K562 (cell line): ENCODE data around the gene RLIM. TPM values are rescaled to one million over a fixed set of nuclear protein-coding genes. Genes with fewer than 3 reads are reported as not detected.
A peak's percentile ranks its signal among the peaks of the same experiment; 100 is the strongest.

Experiments used
- ATAC-seq: fragments of 200-7000 bp; cut with Tn5 transposase; 3 replicates; pipeline ENCODE4 v1.9.1; 2020; ENCODE audit warnings: moderate library complexity
- BruUV-seq: library from RNA; stranded (reverse); fragments of 400-500 nt; replicated peaks from 2 replicates; lab custom pipeline; 2021; lab: Mats Ljungman, UMichigan
- CTCF ChIA-PET: fragments of 300-600 bp; formaldehyde crosslinking; extraction: SDS; loops from one replicate; lab custom pipeline; 2021; ENCODE audit warnings: low intra/inter-chr PET ratio; lab: Yijun Ruan, JAX
- POLR2A ChIA-PET: fragments of 300-600, 350-650 bp; sonication (Branson Sonifier 250); formaldehyde crosslinking; extraction: SDS; loops from one replicate; lab custom pipeline; 2021; ENCODE audit warnings: antibody characterized with exemption, inconsistent platforms; lab: Yijun Ruan, JAX
- DNase-seq, 4 experiments: peaks; one replicate each; pipeline versions ENCODE4 v3.0.0 to v3.0.0-alpha.2; 2011 to 2018; ENCODE audit warnings: low spot score in 3 of 4, mixed read lengths in 3 of 4; ENCODE audit errors: extremely low read depth in 1 of 4
- FAIRE-seq: peaks from 2 replicates; lab custom pipeline; 2011; peaks lifted over from hg19 to GRCh38; lab: Jason Lieb, UNC
- H2AFZ ChIP-seq: 2 replicates; pipeline ENCODE4 v1.6.0; 2011; ENCODE audit warnings: low read depth, low read length, control low read depth, inconsistent platforms
- H3K27ac ChIP-seq: fragments of 200-600 bp; 3 replicates; pipeline ENCODE4 v1.8.0; 2011; ENCODE audit warnings: low read depth, mild to moderate bottlenecking, control low read depth, inconsistent platforms, low read length, moderate library complexity, mixed read lengths; ENCODE audit errors: extremely low read depth
- H3K27me3 ChIP-seq, 2 experiments: fragments of 300-600 bp in 1 of 2; 2 replicates in 1 of 2; 3 replicates in 1 of 2; pipeline versions ENCODE4 v1.6.0 to v1.8.0; 2011; ENCODE audit warnings: inconsistent platforms in 2 of 2, low read length in 2 of 2, mild to moderate bottlenecking in 1 of 2, mixed read lengths in 1 of 2, moderate library complexity in 1 of 2; ENCODE audit not compliant: control insufficient read depth in 2 of 2, insufficient read depth in 2 of 2
- H3K36me3 ChIP-seq: fragments of 300-600 bp; 3 replicates; pipeline ENCODE4 v1.8.0; 2011; ENCODE audit warnings: mild to moderate bottlenecking, low read length, inconsistent platforms; ENCODE audit not compliant: control insufficient read depth, insufficient read depth
- H3K4me1 ChIP-seq, 2 experiments: fragments of 200-600 bp in 1 of 2; replicated peaks in 1 of 2; 2 replicates in 1 of 2; 3 replicates in 1 of 2; pipeline versions ENCODE4 v1.5.1 to v1.8.0; 2011; ENCODE audit warnings: inconsistent platforms in 2 of 2, low read length in 2 of 2, mild to moderate bottlenecking in 1 of 2, mixed read lengths in 1 of 2, moderate library complexity in 1 of 2; ENCODE audit not compliant: control insufficient read depth in 2 of 2, insufficient read depth in 2 of 2
- H3K4me2 ChIP-seq: 2 replicates; pipeline ENCODE4 v1.6.1; 2011; ENCODE audit warnings: low read length, control low read depth, inconsistent platforms, mixed read lengths; ENCODE audit not compliant: insufficient read depth
- H3K4me3 ChIP-seq: fragments of 200-600 bp; sonication (generic), shearing (Covaris generic); 2 replicates; pipeline ENCODE4 v1.5.1; 2016; ENCODE audit warnings: control low read depth, inconsistent platforms
- H3K79me2 ChIP-seq: fragments of 200-600 bp; 3 replicates; pipeline ENCODE4 v1.8.0; 2011; ENCODE audit warnings: low read length, inconsistent platforms; ENCODE audit not compliant: control insufficient read depth, insufficient read depth
- H3K9ac ChIP-seq, 2 experiments: 2 replicates each; pipeline versions ENCODE4 v1.6.0 to v1.6.1; 2011; ENCODE audit warnings: low read depth in 2 of 2, low read length in 2 of 2, control low read depth in 1 of 2, inconsistent platforms in 1 of 2, mild to moderate bottlenecking in 1 of 2, mixed read lengths in 1 of 2; ENCODE audit not compliant: insufficient read depth in 1 of 2
- H3K9me1 ChIP-seq: one replicate; pipeline ENCODE4 v1.6.0; 2011; ENCODE audit warnings: inconsistent platforms, mild to moderate bottlenecking, low read length, moderate library complexity; ENCODE audit not compliant: control insufficient read depth, insufficient read depth
- H3K9me3 ChIP-seq: replicated peaks from 2 replicates; pipeline ENCODE4 v1.5.1; 2011; ENCODE audit warnings: low read depth, low read length, inconsistent platforms; ENCODE audit not compliant: control insufficient read depth, insufficient read depth
- H4K20me1 ChIP-seq: replicated peaks from 2 replicates; pipeline ENCODE4 v1.6.1; 2011; ENCODE audit warnings: low read length, inconsistent platforms, mixed read lengths; ENCODE audit not compliant: control insufficient read depth, insufficient read depth
- BDP1 ChIP-seq: IDR thresholded peaks from 3 replicates; pipeline ENCODE4 v1.6.1; 2011; ENCODE audit not compliant: insufficient read length, insufficient read depth
- EP400 ChIP-seq: fragments of 450-650 bp; IDR thresholded peaks from 2 replicates; pipeline ENCODE4 v1.6.1; 2017; ENCODE audit warnings: antibody characterized with exemption, mild to moderate bottlenecking, moderate library complexity
- HNRNPLL ChIP-seq: fragments of 200-400 bp; formaldehyde crosslinking; IDR thresholded peaks from 2 replicates; pipeline ENCODE4 v1.6.1; 2017; ENCODE audit warnings: low read length, low read depth, mild to moderate bottlenecking; ENCODE audit not compliant: poor library complexity, severe bottlenecking
- KDM1A ChIP-seq, 2 experiments: fragments of 450-650 bp; IDR thresholded peaks; 2 replicates each; pipeline ENCODE4 v1.6.1; 2016; ENCODE audit warnings: mild to moderate bottlenecking in 2 of 2
- L3MBTL2 ChIP-seq: fragments of 450-650 bp; IDR thresholded peaks from 2 replicates; pipeline ENCODE4 v1.6.1; 2016; ENCODE audit warnings: mild to moderate bottlenecking, moderate library complexity
- RBM25 ChIP-seq: fragments of 200-400 bp; formaldehyde crosslinking; IDR thresholded peaks from 2 replicates; pipeline ENCODE4 v1.6.1; 2018; ENCODE audit warnings: low read length, low read depth, moderate library complexity; ENCODE audit not compliant: severe bottlenecking
- TCF3 ChIP-seq: sonication (generic); formaldehyde crosslinking; IDR thresholded peaks from 2 replicates; pipeline ENCODE4 v1.4.0; 2020; ENCODE audit warnings: mild to moderate bottlenecking, missing genetic modification reagents
- YBX1 ChIP-seq: fragments of 450-650 bp; IDR thresholded peaks from 2 replicates; pipeline ENCODE4 v1.7.1; 2016; ENCODE audit warnings: mild to moderate bottlenecking
- YY1 ChIP-seq, 3 experiments: IDR thresholded peaks; 2 replicates each; pipeline ENCODE4 v1.6.1; 2011; ENCODE audit warnings: low read length in 2 of 3, mild to moderate bottlenecking in 2 of 3, moderate library complexity in 2 of 3, borderline replicate concordance in 1 of 3, control low read depth in 1 of 3, low read depth in 1 of 3; ENCODE audit not compliant: insufficient read depth in 3 of 3, insufficient replicate concordance in 2 of 3, control insufficient read depth in 1 of 3, insufficient read length in 1 of 3; ENCODE audit errors: extremely low read depth in 1 of 3
- ZNF134 ChIP-seq: fragments of 250-450 bp; sonication (Bioruptor Pico); conservative IDR thresholded peaks from 2 replicates; pipeline ENCODE4 v1.4.0; 2020
- ZNF239 ChIP-seq: fragments of 250-450 bp; sonication (Bioruptor Pico); IDR thresholded peaks from 2 replicates; pipeline ENCODE4 v1.4.0; 2020; ENCODE audit warnings: mild to moderate bottlenecking
- WGBS: fragments of 100-300 bp; shearing (Covaris generic); methylation state at CpG from one replicate; pipeline ENCODE4 v1.1.6; 2016; ENCODE audit warnings: low coverage, mixed read lengths; ENCODE audit not compliant: insufficient coverage; ENCODE audit errors: missing lambda C conversion rate; 5-methylcytosine and 5-hydroxymethylcytosine counted together
- in situ Hi-C: fragments of 300-500 bp; cut with MboI; formaldehyde crosslinking; loops from 4 replicates; pipeline ENCODE4 v1.15.0; 2018; ENCODE audit warnings: inconsistent platforms, mixed read lengths
- intact Hi-C: fragments of 100-400 bp; cut with micrococcal nuclease; formaldehyde crosslinking; loops from 2 replicates; pipeline ENCODE4 v1.14.2; 2022
- polyA plus RNA-seq, 8 experiments: library from polyadenylated mRNA; depleted of rRNA in 4 of 8; stranded (reverse) in 5 of 8; unstranded in 3 of 8; fragments of >200 nt; fragmentation: Nextera tagmentation in 2 of 8; fragmentation: Illumina TruSeq in 1 of 8; extraction: Ambion mirVana in 2 of 8; extraction: Trizol in 1 of 8; gene quantifications; 2 replicates each; pipeline versions ENCODE4 v1.2.1 to v1.2.3, GENCODE V29; 2011 to 2014; ENCODE audit warnings: inconsistent platforms in 1 of 8, missing spikeins in 1 of 8
- total RNA-seq, 7 experiments: library from RNA; depleted of rRNA in 6 of 7; stranded (reverse); fragments of >200 nt in 6 of 7; fragmentation: Illumina TruSeq in 2 of 7; extraction: Trizol in 2 of 7; gene quantifications; 2 replicates each; pipeline versions ENCODE4 v1.2.1 to v1.2.3, GENCODE V29; 2011 to 2021; ENCODE audit warnings: low replicate concordance in 1 of 7
- TF ChIP-seq, protein P1 (sequence below): fragments of 250-450 bp; sonication (Bioruptor Pico); IDR thresholded peaks from 2 replicates; pipeline ENCODE4 v1.5.0; 2020; ENCODE audit warnings: mild to moderate bottlenecking, borderline replicate concordance
- TF ChIP-seq, protein P2 (sequence below): IDR thresholded peaks from 2 replicates; pipeline ENCODE4 v1.6.1; 2011; ENCODE audit warnings: borderline replicate concordance, low read depth, mild to moderate bottlenecking, moderate library complexity, low read length; ENCODE audit not compliant: insufficient read depth, poor library complexity, severe bottlenecking
- TF ChIP-seq, protein P3 (sequence below): fragments of 250-450 bp; sonication (Bioruptor Pico); IDR thresholded peaks from 2 replicates; pipeline ENCODE4 v1.4.0; 2020; ENCODE audit warnings: mild to moderate bottlenecking, moderate library complexity

The RLIM gene
- total and polyA plus RNA-seq, 9 of the 15 experiments (the other 6 are each of a cell fraction or from before 2014, with no cell fraction given), result 4.2 to 31.4 (median 14.9) TPM

DNA sequence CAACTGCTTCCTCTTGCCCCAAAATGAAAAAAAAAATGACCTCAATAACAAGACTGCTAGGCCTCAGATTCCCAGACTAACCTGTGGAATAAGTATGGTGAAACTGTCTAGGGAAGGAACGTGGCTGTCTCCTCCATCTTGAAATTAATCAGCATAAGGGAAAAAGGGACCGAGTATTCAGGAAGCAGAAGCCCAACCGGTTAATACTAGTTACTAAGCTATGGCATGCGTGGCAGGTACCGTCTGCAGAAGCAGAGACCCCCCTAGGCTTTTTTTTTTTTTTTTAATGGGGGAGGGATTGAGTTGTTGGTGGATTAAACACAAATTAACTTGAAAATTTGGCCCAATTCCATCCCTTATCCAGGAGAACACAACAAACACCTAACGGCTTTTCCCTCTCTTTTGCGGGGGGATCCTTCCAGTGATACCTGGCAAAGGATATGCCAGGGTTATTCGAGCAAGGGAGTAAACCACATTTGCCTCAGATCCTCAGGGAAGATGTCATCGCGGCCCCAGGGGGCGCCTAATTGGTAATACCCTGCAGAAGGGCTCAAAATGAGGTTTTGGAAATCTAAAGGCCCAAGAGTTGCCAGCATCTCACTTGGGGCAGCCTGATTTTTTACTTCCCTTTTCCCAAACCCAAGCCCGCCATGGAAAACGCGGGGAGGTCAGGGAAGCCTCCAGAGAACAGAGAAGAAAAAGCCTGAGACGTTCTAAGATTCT lies 893 bp downstream of the RLIM start:
- BruUV-seq, result no TSS peak
- ATAC-seq, result peak; percentile 39
- no peak for FAIRE-seq
- no peaks in the 10 kb centered on the region for H3K27me3 ChIP-seq
- H4K20me1 ChIP-seq, result no peaks in the 10 kb centered on the region
- peaks cover 0 to 7% of the 10 kb centered on the region in 2 experiments; a peak in 2 of 5 replicates for H3K4me1 ChIP-seq
- no peak overlapping the region for H2AFZ ChIP-seq
- 0% methylated on average over 12 of the region's 15 CpGs for WGBS
- ChIA-PET CTCF (no interaction called here), POLR2A (no interaction called here)
- no peaks in the 10 kb centered on the region for H3K9me3 ChIP-seq
- intact Hi-C loops, result no loop called here
- H3K79me2 ChIP-seq, result peaks cover 56% of the 10 kb centered on the region
- peak; percentile 11 to 21 (median 12) for DNase-seq
- H3K4me3 ChIP-seq, result peak overlapping the region; percentile 64
- in situ Hi-C loops, result no loop called here
- peaks cover 25% of the 10 kb centered on the region for H3K36me3 ChIP-seq
- H3K27ac ChIP-seq, result peak overlapping the region; percentile 93
- H3K9me1 ChIP-seq, result no peaks in the 10 kb centered on the region
- H3K4me2 ChIP-seq, result peak overlapping the region; percentile 76
- H3K9ac ChIP-seq, result peak overlapping the region; percentile 87 to 95
- TF ChIP-seq HNRNPLL, result no peak
- no peak for TF ChIP-seq YBX1
- peak in 1 of 3 experiments; percentile 69 for TF ChIP-seq YY1 (IDR thresholded peaks at IDR 0.05; ENCODE audit: borderline replicate concordance in 1 of 3, control insufficient read depth in 1 of 3, extremely low read depth in 1 of 3, insufficient read depth in 3 of 3, insufficient read length in 1 of 3, insufficient replicate concordance in 2 of 3, low read depth in 1 of 3, low read length in 2 of 3)
- TF ChIP-seq, protein P1, sequence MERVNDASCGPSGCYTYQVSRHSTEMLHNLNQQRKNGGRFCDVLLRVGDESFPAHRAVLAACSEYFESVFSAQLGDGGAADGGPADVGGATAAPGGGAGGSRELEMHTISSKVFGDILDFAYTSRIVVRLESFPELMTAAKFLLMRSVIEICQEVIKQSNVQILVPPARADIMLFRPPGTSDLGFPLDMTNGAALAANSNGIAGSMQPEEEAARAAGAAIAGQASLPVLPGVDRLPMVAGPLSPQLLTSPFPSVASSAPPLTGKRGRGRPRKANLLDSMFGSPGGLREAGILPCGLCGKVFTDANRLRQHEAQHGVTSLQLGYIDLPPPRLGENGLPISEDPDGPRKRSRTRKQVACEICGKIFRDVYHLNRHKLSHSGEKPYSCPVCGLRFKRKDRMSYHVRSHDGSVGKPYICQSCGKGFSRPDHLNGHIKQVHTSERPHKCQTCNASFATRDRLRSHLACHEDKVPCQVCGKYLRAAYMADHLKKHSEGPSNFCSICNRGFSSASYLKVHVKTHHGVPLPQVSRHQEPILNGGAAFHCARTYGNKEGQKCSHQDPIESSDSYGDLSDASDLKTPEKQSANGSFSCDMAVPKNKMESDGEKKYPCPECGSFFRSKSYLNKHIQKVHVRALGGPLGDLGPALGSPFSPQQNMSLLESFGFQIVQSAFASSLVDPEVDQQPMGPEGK, result no peak
- TF ChIP-seq, protein P2, sequence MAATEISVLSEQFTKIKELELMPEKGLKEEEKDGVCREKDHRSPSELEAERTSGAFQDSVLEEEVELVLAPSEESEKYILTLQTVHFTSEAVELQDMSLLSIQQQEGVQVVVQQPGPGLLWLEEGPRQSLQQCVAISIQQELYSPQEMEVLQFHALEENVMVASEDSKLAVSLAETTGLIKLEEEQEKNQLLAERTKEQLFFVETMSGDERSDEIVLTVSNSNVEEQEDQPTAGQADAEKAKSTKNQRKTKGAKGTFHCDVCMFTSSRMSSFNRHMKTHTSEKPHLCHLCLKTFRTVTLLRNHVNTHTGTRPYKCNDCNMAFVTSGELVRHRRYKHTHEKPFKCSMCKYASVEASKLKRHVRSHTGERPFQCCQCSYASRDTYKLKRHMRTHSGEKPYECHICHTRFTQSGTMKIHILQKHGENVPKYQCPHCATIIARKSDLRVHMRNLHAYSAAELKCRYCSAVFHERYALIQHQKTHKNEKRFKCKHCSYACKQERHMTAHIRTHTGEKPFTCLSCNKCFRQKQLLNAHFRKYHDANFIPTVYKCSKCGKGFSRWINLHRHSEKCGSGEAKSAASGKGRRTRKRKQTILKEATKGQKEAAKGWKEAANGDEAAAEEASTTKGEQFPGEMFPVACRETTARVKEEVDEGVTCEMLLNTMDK, result peak; percentile 35
- no peak for TF ChIP-seq ZNF134 (CRISPR knock-in tag)
- TF ChIP-seq, protein P3, sequence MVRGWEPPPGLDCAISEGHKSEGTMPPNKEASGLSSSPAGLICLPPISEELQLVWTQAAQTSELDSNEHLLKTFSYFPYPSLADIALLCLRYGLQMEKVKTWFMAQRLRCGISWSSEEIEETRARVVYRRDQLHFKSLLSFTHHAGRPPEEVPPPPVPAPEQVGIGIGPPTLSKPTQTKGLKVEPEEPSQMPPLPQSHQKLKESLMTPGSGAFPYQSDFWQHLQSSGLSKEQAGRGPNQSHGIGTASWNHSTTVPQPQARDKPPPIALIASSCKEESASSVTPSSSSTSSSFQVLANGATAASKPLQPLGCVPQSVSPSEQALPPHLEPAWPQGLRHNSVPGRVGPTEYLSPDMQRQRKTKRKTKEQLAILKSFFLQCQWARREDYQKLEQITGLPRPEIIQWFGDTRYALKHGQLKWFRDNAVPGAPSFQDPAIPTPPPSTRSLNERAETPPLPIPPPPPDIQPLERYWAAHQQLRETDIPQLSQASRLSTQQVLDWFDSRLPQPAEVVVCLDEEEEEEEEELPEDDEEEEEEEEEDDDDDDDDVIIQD (CRISPR knock-in tag), result no peak
- TF ChIP-seq L3MBTL2, result no peak
- TF ChIP-seq KDM1A (IDR thresholded peaks at IDR 0.05), result no peak
- TF ChIP-seq TCF3 (CRISPR knock-in tag), result no peak
- TF ChIP-seq BDP1, result no peak
- TF ChIP-seq ZNF239, result no peak
- TF ChIP-seq RBM25, result no peak
- 0 out of 2 replicates have a peak, but pooled peaks have one; percentile 18 for TF ChIP-seq EP400
